Activated T-helper 1 cell treated with anti-CD3 and anti-CD28 coated beads, Interleukin-12 subunit alpha, Interleukin-12 subunit beta, Interleukin-2, Interleukin-4 antibody, amounts not matched to agents 30 ng/mL and 10 ng/mL and 1 ng/mL, durations not matched to agents 14 hours and 24 hours and 36 hours (primary cell): Measurements from ENCODE around the gene KCTD8. TPM values are rescaled to one million over a fixed set of nuclear protein-coding genes. Genes with fewer than 3 reads are reported as not detected.
"Not testable (repeated sequence)": the region's sequence is repeated elsewhere in the genome, so short reads cannot be mapped to it uniquely, and the experiment has no call there.

Source experiments
- DNase-seq: peaks from one replicate; pipeline ENCODE4 v3.0.0; 2021; ENCODE audit warnings: low spot score
- H3K27ac Mint-ChIP-seq: one replicate; pipeline ENCODE4 v1.8.0; 2021; ENCODE audit warnings: mild to moderate bottlenecking, mixed read lengths
- H3K27me3 Mint-ChIP-seq: one replicate; pipeline ENCODE4 v1.8.0; 2022; ENCODE audit warnings: mild to moderate bottlenecking, moderate library complexity, mixed read lengths; ENCODE audit not compliant: insufficient read depth
- H3K36me3 Mint-ChIP-seq: one replicate; pipeline ENCODE4 v1.8.0; 2021; ENCODE audit warnings: low read depth, mixed read lengths
- H3K4me1 Mint-ChIP-seq: one replicate; pipeline ENCODE4 v1.8.0; 2021; ENCODE audit warnings: low read depth, mixed read lengths
- H3K4me3 Mint-ChIP-seq: one replicate; pipeline ENCODE4 v1.8.0; 2021; ENCODE audit warnings: mild to moderate bottlenecking, moderate library complexity, mixed read lengths
- H3K9me3 Mint-ChIP-seq: one replicate; pipeline ENCODE4 v1.8.0; 2021; ENCODE audit warnings: mixed read lengths
- intact Hi-C: fragments of 100-400 bp; cut with micrococcal nuclease; formaldehyde crosslinking; loops from one replicate; pipeline ENCODE4 v1.15.1; 2024
- total RNA-seq: library from RNA; stranded (reverse); gene quantifications from 2 replicates; pipeline ENCODE4 v1.2.3, GENCODE V29; 2022

The KCTD8 gene
- total RNA-seq, 1 donor from 2014 or later: not detected

DNA sequence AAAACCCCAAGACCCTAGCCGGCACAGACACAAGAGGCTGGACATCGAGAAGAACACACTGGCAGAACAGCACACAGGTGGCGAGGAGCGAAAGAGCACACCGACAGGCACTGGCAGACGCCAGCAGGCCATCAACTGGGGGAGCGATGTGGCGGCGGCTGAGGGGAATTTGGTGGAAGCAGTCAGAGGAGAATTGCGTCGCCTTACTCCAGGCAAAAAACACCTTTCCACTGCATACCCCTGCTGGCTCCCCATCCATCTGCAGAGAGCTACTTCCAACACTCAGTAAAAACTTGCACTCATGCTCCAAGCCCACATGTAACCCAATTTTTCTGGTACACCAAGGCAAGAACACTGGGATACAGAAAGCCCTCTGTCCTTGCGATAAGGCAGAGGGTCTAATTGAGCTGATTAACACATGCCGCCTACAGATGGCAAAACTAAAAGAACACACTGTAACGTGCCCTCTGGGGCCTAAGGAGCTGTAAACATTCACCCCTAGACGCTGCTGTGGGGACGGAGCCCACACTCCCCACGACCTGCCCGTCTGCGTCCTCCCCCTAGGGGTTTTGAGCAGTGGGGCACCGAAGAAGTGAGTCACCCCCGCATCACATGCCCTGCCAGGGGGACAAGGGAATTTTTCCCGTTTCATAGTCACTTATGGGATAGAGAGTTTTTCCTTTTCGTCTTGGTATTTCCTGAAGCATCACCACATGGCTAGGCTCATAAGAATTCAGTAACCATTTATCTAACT is 262.3 kb downstream of the KCTD8 start:
- no peak for DNase-seq
- intact Hi-C loops: no loop called here

GRCh38 chr4:44181491-44182349 is 266.9 kb downstream of the KCTD8 start:
- DNase-seq, H3K27ac Mint-ChIP-seq, H3K9me3 Mint-ChIP-seq, H3K27me3 Mint-ChIP-seq, intact Hi-C loops, H3K36me3 Mint-ChIP-seq, H3K4me3 Mint-ChIP-seq, H3K4me1 Mint-ChIP-seq: not testable (repeated sequence)

More for the DNA sequence above, 262.3 kb downstream of the KCTD8 start:
- no peaks in the 10 kb centered on the region for H3K36me3 Mint-ChIP-seq
- no peaks in the 10 kb centered on the region for H3K9me3 Mint-ChIP-seq
- no peak overlapping the region for H3K27ac Mint-ChIP-seq
- no peak overlapping the region for H3K4me3 Mint-ChIP-seq
- H3K27me3 Mint-ChIP-seq: no peaks in the 10 kb centered on the region
- H3K4me1 Mint-ChIP-seq: no peaks in the 10 kb centered on the region

GRCh38 chr4:44167766-44168165 is 280.8 kb downstream of the KCTD8 start:
- H3K4me1 Mint-ChIP-seq, H3K27ac Mint-ChIP-seq, H3K36me3 Mint-ChIP-seq, H3K4me3 Mint-ChIP-seq, intact Hi-C loops, DNase-seq, H3K9me3 Mint-ChIP-seq, H3K27me3 Mint-ChIP-seq: not testable (repeated sequence)

DNA sequence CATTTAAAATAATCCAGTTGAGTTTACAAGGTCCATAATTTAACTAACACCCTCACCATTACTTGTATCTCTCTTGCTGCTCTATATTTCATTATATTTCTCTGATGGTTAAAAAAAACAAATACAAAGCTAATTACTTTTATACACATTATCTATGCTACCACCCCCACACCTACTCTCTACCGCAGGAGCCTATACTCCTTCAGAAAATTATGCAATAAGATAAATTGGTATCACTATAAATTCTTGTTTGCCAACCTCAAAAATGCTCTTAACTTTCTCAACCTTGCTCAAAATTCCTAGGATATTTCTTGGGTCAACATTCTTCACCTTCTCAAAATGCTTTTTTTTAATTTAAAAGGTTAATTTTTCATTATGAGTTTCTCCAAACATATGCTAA is 282.7 kb downstream of the KCTD8 start:
- H3K9me3 Mint-ChIP-seq: no peaks in the 10 kb centered on the region
- H3K27me3 Mint-ChIP-seq: no peaks in the 10 kb centered on the region
- no peaks in the 10 kb centered on the region for H3K36me3 Mint-ChIP-seq
- DNase-seq: no peak
- H3K4me1 Mint-ChIP-seq: no peaks in the 10 kb centered on the region
- H3K4me3 Mint-ChIP-seq: no peak overlapping the region
- intact Hi-C loops: no loop called here
- H3K27ac Mint-ChIP-seq: no peak overlapping the region

- Mint-ChIP-seq H3K4me1 (no peaks in the 10 kb centered on the region), H3K27me3 (no peaks in the 10 kb centered on the region), H3K27ac (no peak overlapping the region), H3K4me3 (no peak overlapping the region), H3K36me3 (no peaks in the 10 kb centered on the region), H3K9me3 (no peaks in the 10 kb centered on the region)
- intact Hi-C loops: no loop called here
- no peak for DNase-seq
These were observed 285.9 kb downstream of the KCTD8 start for GRCh38 chr4:44162538-44163270.

GRCh38 chr4:44161756-44162155 is 286.9 kb downstream of the KCTD8 start:
- DNase-seq: no peak
- H3K4me1 Mint-ChIP-seq: no peaks in the 10 kb centered on the region
- H3K4me3 Mint-ChIP-seq: no peak overlapping the region
- no peak overlapping the region for H3K27ac Mint-ChIP-seq
- intact Hi-C loops: no loop called here
- H3K27me3 Mint-ChIP-seq: no peaks in the 10 kb centered on the region
- H3K9me3 Mint-ChIP-seq: no peaks in the 10 kb centered on the region
- no peaks in the 10 kb centered on the region for H3K36me3 Mint-ChIP-seq

DNA sequence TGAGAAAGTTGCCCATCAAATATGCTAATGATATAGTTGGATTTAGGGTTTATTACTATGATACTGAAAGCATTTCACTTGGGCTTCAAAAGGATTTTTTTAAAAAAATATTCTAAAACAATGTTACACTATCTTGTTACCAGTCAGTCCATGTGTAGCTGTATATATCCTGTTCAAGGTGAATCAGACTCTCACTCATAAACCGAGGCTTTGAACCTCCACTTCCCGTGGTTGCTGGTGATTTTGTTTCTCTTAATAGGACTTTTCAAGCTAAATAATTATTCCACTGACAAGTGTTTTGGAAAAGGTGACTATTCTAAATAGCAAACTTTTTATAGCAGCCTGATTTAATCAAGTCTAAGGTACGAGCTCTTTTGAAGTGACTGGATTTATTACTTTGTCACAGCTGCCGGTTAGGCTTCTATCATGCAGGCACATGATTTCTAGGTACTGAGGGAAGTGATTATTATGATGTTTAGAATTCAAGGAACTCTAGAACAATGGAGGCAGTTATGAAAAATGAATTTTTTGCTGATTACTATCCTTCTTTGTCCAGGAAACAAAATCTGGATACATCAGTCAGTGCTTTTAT is 287.7 kb downstream of the KCTD8 start:
- Mint-ChIP-seq H3K36me3 (no peaks in the 10 kb centered on the region), H3K4me3 (no peak overlapping the region)

GRCh38 chr4:44159991-44160390 is 288.6 kb downstream of the KCTD8 start:
- Mint-ChIP-seq H3K4me3 (no peak overlapping the region), H3K4me1 (no peaks in the 10 kb centered on the region), H3K9me3 (no peaks in the 10 kb centered on the region), H3K27me3 (no peaks in the 10 kb centered on the region), H3K36me3 (no peaks in the 10 kb centered on the region), H3K27ac (no peak overlapping the region)
- DNase-seq: no peak
- intact Hi-C loops: no loop called here

More for the DNA sequence above, 287.7 kb downstream of the KCTD8 start:
- H3K27ac Mint-ChIP-seq: no peak overlapping the region
- intact Hi-C loops: no loop called here
- no peaks in the 10 kb centered on the region for H3K9me3 Mint-ChIP-seq
- no peak for DNase-seq
- H3K4me1 Mint-ChIP-seq: no peaks in the 10 kb centered on the region
- H3K27me3 Mint-ChIP-seq: no peaks in the 10 kb centered on the region

DNA sequence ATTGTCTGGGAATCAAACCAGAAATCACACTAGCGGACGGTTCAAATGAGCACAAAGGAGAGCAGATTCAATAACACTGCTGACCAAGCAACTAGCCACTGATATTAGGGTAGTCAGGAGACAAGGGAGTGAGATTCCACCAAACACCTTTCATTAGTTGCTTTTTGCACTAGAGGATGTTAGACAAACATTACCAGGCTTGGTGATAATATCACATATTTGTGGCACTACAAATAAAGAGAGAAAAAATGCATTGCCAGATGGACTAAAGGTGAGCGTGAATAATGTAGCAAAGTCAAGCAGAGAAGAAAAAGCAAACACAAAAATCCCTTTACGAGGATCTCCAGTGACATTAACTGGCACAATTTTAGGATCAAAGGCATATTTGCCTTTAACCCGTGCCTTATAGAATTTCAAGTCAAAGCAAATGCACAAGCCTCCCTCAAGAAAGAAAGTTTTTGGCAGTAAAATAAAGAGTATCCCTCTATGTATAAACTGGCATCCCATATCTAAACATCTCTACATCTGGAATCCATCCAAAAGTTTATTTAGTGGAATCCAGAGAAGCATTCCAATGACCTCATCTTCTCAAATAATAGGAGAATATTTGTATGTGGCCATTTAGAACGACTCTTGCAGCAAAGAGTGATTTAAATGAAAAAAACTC is 290.9 kb downstream of the KCTD8 start:
- Mint-ChIP-seq H3K4me1 (no peaks in the 10 kb centered on the region), H3K36me3 (no peaks in the 10 kb centered on the region), H3K4me3 (no peak overlapping the region), H3K9me3 (no peaks in the 10 kb centered on the region), H3K27ac (no peak overlapping the region), H3K27me3 (no peaks in the 10 kb centered on the region)
- intact Hi-C loops: no loop called here
- no peak for DNase-seq

DNA sequence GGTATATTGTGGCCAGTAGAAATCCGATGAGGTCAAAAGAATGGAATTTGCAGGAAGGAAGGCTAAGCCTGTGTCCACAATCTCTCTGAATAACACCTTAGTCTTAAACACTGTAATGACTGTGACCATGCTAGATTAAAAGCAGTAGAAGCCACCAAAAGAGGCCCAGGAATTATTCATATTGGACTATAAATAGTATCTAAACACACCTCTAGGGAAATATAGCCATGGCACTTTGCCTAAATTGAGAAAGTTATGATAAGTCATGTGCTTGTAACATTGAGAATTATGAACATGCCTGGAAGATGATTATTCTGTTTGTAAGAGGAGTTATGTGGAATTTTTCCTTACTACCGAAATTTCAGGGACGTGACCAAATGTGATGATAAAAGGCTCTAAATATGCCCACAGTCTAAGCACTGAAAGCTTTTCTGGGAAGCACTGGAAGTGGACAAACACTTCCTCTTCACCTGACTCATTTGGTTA is 298.5 kb downstream of the KCTD8 start:
- H3K27ac Mint-ChIP-seq: no peak overlapping the region
- H3K4me1 Mint-ChIP-seq: no peaks in the 10 kb centered on the region
- intact Hi-C loops: no loop called here
- no peaks in the 10 kb centered on the region for H3K27me3 Mint-ChIP-seq
- H3K4me3 Mint-ChIP-seq: no peak overlapping the region
- H3K36me3 Mint-ChIP-seq: no peaks in the 10 kb centered on the region
- DNase-seq: no peak
- no peaks in the 10 kb centered on the region for H3K9me3 Mint-ChIP-seq

DNA sequence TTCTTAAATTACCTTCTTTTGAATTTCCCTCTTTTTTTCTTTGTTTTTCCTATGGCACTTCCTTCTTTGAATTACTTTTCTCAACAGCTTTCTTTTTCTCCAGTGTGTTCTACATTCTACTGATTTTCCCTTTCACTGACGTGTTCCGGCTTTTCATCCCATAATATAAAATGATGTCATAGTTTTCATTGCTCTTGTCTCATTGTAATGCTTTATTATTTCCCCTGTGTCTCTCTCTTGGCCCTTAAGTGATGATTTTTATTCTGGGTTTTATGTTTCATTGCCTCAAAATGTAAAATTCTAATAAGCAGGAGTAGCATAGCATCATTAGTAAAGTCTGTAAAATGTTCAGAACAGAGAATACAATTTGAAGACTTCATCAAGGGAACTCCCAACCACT is 299.3 kb downstream of the KCTD8 start:
- Mint-ChIP-seq H3K27me3 (no peaks in the 10 kb centered on the region), H3K9me3 (no peaks in the 10 kb centered on the region), H3K4me3 (no peak overlapping the region), H3K36me3 (no peaks in the 10 kb centered on the region), H3K4me1 (no peaks in the 10 kb centered on the region), H3K27ac (no peak overlapping the region)
- no peak for DNase-seq
- intact Hi-C loops: no loop called here

DNA sequence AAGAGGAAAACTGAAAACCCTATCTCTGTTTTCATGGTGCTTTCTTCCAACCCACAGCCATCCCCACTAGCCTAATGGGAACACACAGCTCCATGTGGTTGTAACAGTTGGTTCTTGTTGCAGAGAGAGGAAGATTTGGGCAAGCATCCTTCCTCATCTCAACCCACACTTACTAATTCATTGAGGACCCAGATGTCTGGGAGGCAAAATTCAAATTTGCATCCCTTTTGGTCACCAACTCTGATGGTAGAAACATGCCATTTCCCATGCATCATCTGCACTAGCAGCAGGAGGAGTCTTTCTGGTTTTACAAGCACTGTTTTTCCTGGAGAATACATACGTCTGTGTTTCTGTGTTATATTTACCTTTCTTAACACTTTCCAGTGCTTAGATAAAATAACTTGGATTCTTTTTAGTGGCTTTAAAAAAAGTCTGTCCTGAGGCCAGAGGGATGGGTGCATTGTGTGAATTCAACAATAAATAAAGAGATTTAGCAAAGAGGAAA is 301.0 kb downstream of the KCTD8 start:
- Mint-ChIP-seq H3K9me3 (no peaks in the 10 kb centered on the region), H3K27me3 (no peaks in the 10 kb centered on the region), H3K36me3 (no peaks in the 10 kb centered on the region), H3K27ac (no peak overlapping the region), H3K4me3 (no peak overlapping the region), H3K4me1 (no peaks in the 10 kb centered on the region)
- no peak for DNase-seq
- intact Hi-C loops: no loop called here
